ENCODE results near the gene ZFP36L1.
A peak's percentile ranks its signal among the peaks of the same experiment; 100 is the strongest.

The ZFP36L1 gene

GRCh38 chr14:68775614-68776126, 17.2 kb downstream of the ZFP36L1 start:
- DNase-seq = no peak
- Histone ChIP-seq H3K27ac (no peak overlapping the region), H3K36me3 (no peaks in the 10 kb centered on the region), H3K4me3 (ENCODE audit: low read depth, low read length) (no peak overlapping the region), H3K9me3 (ENCODE audit: severe bottlenecking) (peaks cover 2% of the 10 kb centered on the region), H3K27me3 (ENCODE audit: insufficient read depth, low read depth, severe bottlenecking) (no peaks in the 10 kb centered on the region)
- TF ChIP-seq CTCF (IDR thresholded peaks at IDR 0.05; ENCODE audit: low read depth, low read length) = peak; percentile 28; the same call in 1 of the 2 replicates

- DNase-seq = no peak
- Histone ChIP-seq H3K27me3 (ENCODE audit: insufficient read depth, low read depth, severe bottlenecking) (no peaks in the 10 kb centered on the region), H3K36me3 (no peaks in the 10 kb centered on the region), H3K9me3 (ENCODE audit: severe bottlenecking) (peaks cover 2% of the 10 kb centered on the region), H3K27ac (no peak overlapping the region), H3K4me3 (ENCODE audit: low read depth, low read length) (no peak overlapping the region)
- TF ChIP-seq CTCF (IDR thresholded peaks at IDR 0.05; ENCODE audit: low read depth, low read length) = no peak
Observed at GRCh38 chr14:68774771-68775613, 17.9 kb downstream of the ZFP36L1 start.

- Histone ChIP-seq H3K4me3 (ENCODE audit: low read depth, low read length) (no peak overlapping the region), H3K27ac (no peak overlapping the region)
Observed at GRCh38 chr14:68772761-68773381, 20.0 kb downstream of the ZFP36L1 start.

GRCh38 chr14:68771631-68772030, 21.2 kb downstream of the ZFP36L1 start:
- H3K9me3 ChIP-seq (ENCODE audit: severe bottlenecking) = peaks cover 2% of the 10 kb centered on the region
- no peak overlapping the region for H3K4me3 ChIP-seq (ENCODE audit: low read depth, low read length)
- no peaks in the 10 kb centered on the region for H3K36me3 ChIP-seq
- H3K27ac ChIP-seq = no peak overlapping the region
- DNase-seq = no peak
- H3K27me3 ChIP-seq (ENCODE audit: insufficient read depth, low read depth, severe bottlenecking) = no peaks in the 10 kb centered on the region
- TF ChIP-seq CTCF (IDR thresholded peaks at IDR 0.05; ENCODE audit: low read depth, low read length) = no peak

More at GRCh38 chr14:68772761-68773381, 20.0 kb downstream of the ZFP36L1 start:
- H3K9me3 ChIP-seq (ENCODE audit: severe bottlenecking) = peaks cover 2% of the 10 kb centered on the region
- H3K27me3 ChIP-seq (ENCODE audit: insufficient read depth, low read depth, severe bottlenecking) = no peaks in the 10 kb centered on the region
- no peaks in the 10 kb centered on the region for H3K36me3 ChIP-seq
- TF ChIP-seq CTCF (IDR thresholded peaks at IDR 0.05; ENCODE audit: low read depth, low read length) = no peak
- DNase-seq = no peak

GRCh38 chr14:68770553-68771286, 22.1 kb downstream of the ZFP36L1 start:
- Histone ChIP-seq H3K4me3 (ENCODE audit: low read depth, low read length) (no peak overlapping the region), H3K36me3 (no peaks in the 10 kb centered on the region), H3K27me3 (ENCODE audit: insufficient read depth, low read depth, severe bottlenecking) (no peaks in the 10 kb centered on the region), H3K9me3 (ENCODE audit: severe bottlenecking) (peaks cover 2% of the 10 kb centered on the region), H3K27ac (no peak overlapping the region)
- no peak for TF ChIP-seq CTCF (IDR thresholded peaks at IDR 0.05; ENCODE audit: low read depth, low read length)
- DNase-seq = no peak

Data from WERI-Rb-1 (cell line).